ENCODE data around the gene RNF150. TPM values are rescaled to one million over a fixed set of nuclear protein-coding genes. Genes with fewer than 3 reads are reported as not detected.

The RNF150 gene
- total RNA-seq, 4 donors from 2014 or later, result 10.2 to 34.5 (median 24.2) TPM

- Histone ChIP-seq H3K4me3 (replicated peaks in 1 of 3) (no peak overlapping the region), H3K27me3 (no peaks in the 10 kb centered on the region), H3K4me1 (no peaks in the 10 kb centered on the region), H3K27ac (no peak overlapping the region), H3K36me3 (no peaks in the 10 kb centered on the region), H3K9me3 (no peaks in the 10 kb centered on the region)
- WGBS, 2 donors, result 63 to 75% methylated on average over 3 of the region's 3 CpGs
- intact Hi-C loops (cut with DNase I), result no loop called here
- DNase-seq, result no peak
- TF ChIP-seq CTCF (IDR thresholded peaks at IDR 0.05), result no peak
- no peak for TF ChIP-seq POLR2A (IDR thresholded peaks at IDR 0.05)
These were observed 119.4 kb downstream of the RNF150 start for GRCh38 chr4:141013899-141014298.

GRCh38 chr4:141011901-141012315 lies 121.4 kb downstream of the RNF150 start:
- no peak for TF ChIP-seq CTCF (IDR thresholded peaks at IDR 0.05)
- TF ChIP-seq POLR2A (IDR thresholded peaks at IDR 0.05), result no peak
- H3K36me3 ChIP-seq, result no peaks in the 10 kb centered on the region
- no peak overlapping the region for H3K27ac ChIP-seq
- H3K27me3 ChIP-seq, result no peaks in the 10 kb centered on the region
- H3K9me3 ChIP-seq, result no peaks in the 10 kb centered on the region
- no peak overlapping the region for H3K4me3 ChIP-seq (replicated peaks in 1 of 3)
- DNase-seq, result no peak
- intact Hi-C loops (cut with DNase I), result no loop called here
- WGBS, 2 donors, result 98 to 100% methylated on average over 3 of the region's 3 CpGs
- no peaks in the 10 kb centered on the region for H3K4me1 ChIP-seq

- H3K27me3 ChIP-seq, result no peaks in the 10 kb centered on the region
- intact Hi-C loops (cut with DNase I), result no loop called here
- no peak overlapping the region for H3K27ac ChIP-seq
- no peak for DNase-seq
- H3K36me3 ChIP-seq, result no peaks in the 10 kb centered on the region
- H3K4me3 ChIP-seq (replicated peaks in 1 of 3), result no peak overlapping the region
- no peaks in the 10 kb centered on the region for H3K4me1 ChIP-seq
- H3K9me3 ChIP-seq, result no peaks in the 10 kb centered on the region
- no peak for TF ChIP-seq POLR2A (IDR thresholded peaks at IDR 0.05)
These were observed 123.3 kb downstream of the RNF150 start for GRCh38 chr4:141009931-141010330.

- no peak overlapping the region for H3K4me3 ChIP-seq (replicated peaks in 1 of 3)
- intact Hi-C loops (cut with DNase I), result no loop called here
- no peaks in the 10 kb centered on the region for H3K36me3 ChIP-seq
- DNase-seq, result no peak
- TF ChIP-seq POLR2A (IDR thresholded peaks at IDR 0.05) (no peak), CTCF (IDR thresholded peaks at IDR 0.05) (no peak)
- WGBS, 2 donors, result 94 to 97% methylated on average over 1 of the region's 1 CpG
- no peak overlapping the region for H3K27ac ChIP-seq
- no peaks in the 10 kb centered on the region for H3K4me1 ChIP-seq
- H3K27me3 ChIP-seq, result no peaks in the 10 kb centered on the region
- no peaks in the 10 kb centered on the region for H3K9me3 ChIP-seq
These were observed 124.1 kb downstream of the RNF150 start for GRCh38 chr4:141009129-141009528.

- Histone ChIP-seq H3K9me3 (no peaks in the 10 kb centered on the region), H3K36me3 (no peaks in the 10 kb centered on the region), H3K27ac (no peak overlapping the region), H3K27me3 (no peaks in the 10 kb centered on the region), H3K4me1 (peaks cover 3 to 7% of the 10 kb centered on the region in 2 donors), H3K4me3 (replicated peaks in 1 of 3) (no peak overlapping the region)
- intact Hi-C loops (cut with DNase I), result no loop called here
- TF ChIP-seq CTCF (IDR thresholded peaks at IDR 0.05) (no peak), POLR2A (IDR thresholded peaks at IDR 0.05) (no peak)
- DNase-seq, result no peak
- WGBS, 2 donors, result 64 to 86% methylated on average over 4 of the region's 4 CpGs
These were observed 126.9 kb downstream of the RNF150 start for GRCh38 chr4:141006242-141006802.

GRCh38 chr4:141004823-141005222 lies 128.4 kb downstream of the RNF150 start:
- WGBS, 2 donors, result 82 to 88% methylated on average over 2 of the region's 2 CpGs
- Histone ChIP-seq H3K36me3 (no peaks in the 10 kb centered on the region), H3K9me3 (no peaks in the 10 kb centered on the region), H3K27me3 (no peaks in the 10 kb centered on the region), H3K4me3 (replicated peaks in 1 of 3) (no peak overlapping the region), H3K4me1 (peaks cover 3 to 7% of the 10 kb centered on the region in 2 donors), H3K27ac (no peak overlapping the region)
- intact Hi-C loops (cut with DNase I), result no loop called here
- TF ChIP-seq POLR2A (IDR thresholded peaks at IDR 0.05) (no peak), CTCF (IDR thresholded peaks at IDR 0.05) (no peak)
- no peak for DNase-seq

Measured in thyroid gland (tissue), 4 donors.